HepG2 (cell line): Measurements from ENCODE around the gene PDE4D. TPM values are rescaled to one million over a fixed set of nuclear protein-coding genes. Genes with fewer than 3 reads are reported as not detected.

Source experiments
- ATAC-seq: fragments of 200-7000 bp; cut with Tn5 transposase; 3 replicates; pipeline ENCODE4 v1.9.1; 2020; ENCODE audit warnings: mild to moderate bottlenecking, moderate library complexity
- BruUV-seq: library from RNA; stranded (reverse); fragments of 400-500 nt; replicated peaks from 2 replicates; lab custom pipeline; 2021; lab: Mats Ljungman, UMichigan
- CTCF ChIA-PET: fragments of 300-600 bp; formaldehyde crosslinking; extraction: SDS; loops from one replicate; lab custom pipeline; 2021; ENCODE audit warnings: low total read pairs, inconsistent platforms, low intra/inter-chr PET ratio; lab: Yijun Ruan, JAX
- POLR2A ChIA-PET: fragments of 350-600 bp; sonication (Branson Sonifier 250); formaldehyde crosslinking; loops from one replicate; lab custom pipeline; 2020; ENCODE audit warnings: antibody characterized with exemption, inconsistent platforms; lab: Yijun Ruan, JAX
- DNase-seq: peaks from one replicate; pipeline ENCODE4 v3.0.0-alpha.2; 2015; ENCODE audit warnings: low spot score
- FAIRE-seq: peaks from 3 replicates; lab custom pipeline; 2011; peaks lifted over from hg19 to GRCh38; lab: Jason Lieb, UNC
- H2AFZ ChIP-seq: one replicate; pipeline ENCODE4 v1.6.1; 2011; ENCODE audit warnings: low read length, inconsistent platforms
- H3K27ac ChIP-seq: fragments of 300-600 bp; 3 replicates; pipeline ENCODE4 v1.8.0; 2011; ENCODE audit warnings: mixed run types, mild to moderate bottlenecking, mixed read lengths, low read length, inconsistent platforms; ENCODE audit not compliant: insufficient read depth; ENCODE audit errors: extremely low read length
- H3K27me3 ChIP-seq, 2 experiments: fragments of 200-600 bp in 1 of 2; 2 replicates in 1 of 2; 3 replicates in 1 of 2; pipeline versions ENCODE4 v1.6.0 to v1.8.0; 2011; ENCODE audit warnings: low read length in 2 of 2, mild to moderate bottlenecking in 2 of 2, moderate library complexity in 2 of 2, inconsistent platforms in 1 of 2; ENCODE audit not compliant: insufficient read depth in 2 of 2, control insufficient read depth in 1 of 2
- H3K36me3 ChIP-seq, 2 experiments: fragments of 200-600 bp in 1 of 2; replicated peaks in 1 of 2; 2 replicates in 1 of 2; 3 replicates in 1 of 2; pipeline versions ENCODE4 v1.5.1 to v1.8.0; 2011; ENCODE audit warnings: low read length in 2 of 2, inconsistent platforms in 1 of 2; ENCODE audit not compliant: insufficient read depth in 2 of 2, control insufficient read depth in 1 of 2
- H3K4me1 ChIP-seq: 2 replicates; pipeline ENCODE4 v1.5.1; 2012; ENCODE audit warnings: low read length, inconsistent platforms; ENCODE audit not compliant: insufficient read depth
- H3K4me2 ChIP-seq: 2 replicates; pipeline ENCODE4 v1.6.0; 2011; ENCODE audit warnings: low read depth, low read length, inconsistent platforms
- H3K4me3 ChIP-seq, 3 experiments: fragments of 200-600 bp in 1 of 3; sonication (generic), shearing (Covaris generic) in 1 of 3; replicated peaks in 1 of 3; 2 replicates each; pipeline ENCODE4 v1.5.1; 2011 to 2016; ENCODE audit warnings: low read length in 3 of 3, inconsistent platforms in 2 of 3, low read depth in 2 of 3, mild to moderate bottlenecking in 2 of 3, control low read depth in 1 of 3, mixed read lengths in 1 of 3; ENCODE audit not compliant: insufficient read depth in 1 of 3
- H3K79me2 ChIP-seq: one replicate; pipeline ENCODE4 v1.6.1; 2011; ENCODE audit warnings: low read length, inconsistent platforms; ENCODE audit not compliant: insufficient read depth
- H3K9ac ChIP-seq: 2 replicates; pipeline ENCODE4 v1.6.0; 2011; ENCODE audit warnings: mild to moderate bottlenecking, low read depth, low read length, inconsistent platforms; ENCODE audit not compliant: insufficient read depth
- H3K9me3 ChIP-seq: 2 replicates; pipeline ENCODE4 v1.5.1; 2012; ENCODE audit warnings: mild to moderate bottlenecking, low read length
- H4K20me1 ChIP-seq: 2 replicates; pipeline ENCODE4 v1.6.0; 2011; ENCODE audit warnings: inconsistent platforms, mild to moderate bottlenecking, low read length, moderate library complexity; ENCODE audit not compliant: insufficient read depth
- ATF7 ChIP-seq, 2 experiments: fragments of 450-650 bp in 1 of 2; sonication (generic) in 1 of 2; formaldehyde crosslinking in 1 of 2; IDR thresholded peaks; 2 replicates each; pipeline versions ENCODE4 v1.4.0 to v1.6.1; 2016 to 2020; ENCODE audit warnings: antibody characterized with exemption in 1 of 2, mild to moderate bottlenecking in 1 of 2, missing genetic modification reagents in 1 of 2
- DNMT1 ChIP-seq: sonication (generic); formaldehyde crosslinking; IDR thresholded peaks from 2 replicates; pipeline ENCODE4 v1.5.1; 2020; ENCODE audit warnings: mild to moderate bottlenecking, missing genetic modification reagents
- GLI4 ChIP-seq: sonication (generic); formaldehyde crosslinking; IDR thresholded peaks from 2 replicates; pipeline ENCODE4 v1.5.1; 2020; ENCODE audit warnings: missing genetic modification reagents, mild to moderate bottlenecking, moderate library complexity, borderline replicate concordance
- WGBS: methylation state at CpG from one replicate; pipeline ENCODE4 v1.1.6; 2017; ENCODE audit warnings: low lambda C conversion rate; 5-methylcytosine and 5-hydroxymethylcytosine counted together
- in situ Hi-C: cut with HindIII; loops from 2 replicates; pipeline ENCODE4 v1.10.0; 2017; ENCODE audit warnings: low pct_unique_long_range_greater_than_20kb; ENCODE audit not compliant: extremely low pct_ligation_motif_present
- intact Hi-C: fragments of 100-400 bp; cut with micrococcal nuclease; formaldehyde crosslinking; loops from one replicate; pipeline ENCODE4 v1.10.0; 2022; ENCODE audit not compliant: unreplicated experiment
- polyA plus RNA-seq, 8 experiments: library from polyadenylated mRNA; depleted of rRNA in 3 of 8; stranded (reverse) in 7 of 8; unstranded in 1 of 8; fragments of >200 nt; fragmentation: Illumina TruSeq in 4 of 8; extraction: Trizol in 4 of 8; gene quantifications; 2 replicates each; pipeline versions ENCODE4 v1.2.1 to v1.2.3, GENCODE V29; 2011 to 2016; ENCODE audit warnings: low read depth in 4 of 8, missing spikeins in 1 of 8, mixed read lengths in 1 of 8; ENCODE audit not compliant: insufficient read depth in 1 of 8
- total RNA-seq, 5 experiments: library from RNA; depleted of rRNA; stranded (reverse); fragments of >200 nt; fragmentation: Illumina TruSeq; extraction: Trizol; gene quantifications; 2 replicates each; pipeline ENCODE4 v1.2.3, GENCODE V29; 2016; ENCODE audit warnings: low read depth in 1 of 5
- TF ChIP-seq, protein P1 (sequence below), 2 experiments: sonication (generic) in 1 of 2; formaldehyde crosslinking in 1 of 2; IDR thresholded peaks; 2 replicates each; pipeline versions ENCODE4 v1.4.0 to v1.6.1; 2016 to 2020; ENCODE audit warnings: borderline replicate concordance in 1 of 2, low read depth in 1 of 2, mild to moderate bottlenecking in 1 of 2, missing genetic modification reagents in 1 of 2
- TF ChIP-seq, protein P2 (sequence below): fragments of 450-650 bp; IDR thresholded peaks from 2 replicates; pipeline ENCODE4 v1.6.1; 2017

The PDE4D gene
- total and polyA plus RNA-seq, 2 of the 13 experiments (the other 11 are each of a cell fraction or from before 2014, with no cell fraction given), result 7.0 to 12.2 TPM

DNA sequence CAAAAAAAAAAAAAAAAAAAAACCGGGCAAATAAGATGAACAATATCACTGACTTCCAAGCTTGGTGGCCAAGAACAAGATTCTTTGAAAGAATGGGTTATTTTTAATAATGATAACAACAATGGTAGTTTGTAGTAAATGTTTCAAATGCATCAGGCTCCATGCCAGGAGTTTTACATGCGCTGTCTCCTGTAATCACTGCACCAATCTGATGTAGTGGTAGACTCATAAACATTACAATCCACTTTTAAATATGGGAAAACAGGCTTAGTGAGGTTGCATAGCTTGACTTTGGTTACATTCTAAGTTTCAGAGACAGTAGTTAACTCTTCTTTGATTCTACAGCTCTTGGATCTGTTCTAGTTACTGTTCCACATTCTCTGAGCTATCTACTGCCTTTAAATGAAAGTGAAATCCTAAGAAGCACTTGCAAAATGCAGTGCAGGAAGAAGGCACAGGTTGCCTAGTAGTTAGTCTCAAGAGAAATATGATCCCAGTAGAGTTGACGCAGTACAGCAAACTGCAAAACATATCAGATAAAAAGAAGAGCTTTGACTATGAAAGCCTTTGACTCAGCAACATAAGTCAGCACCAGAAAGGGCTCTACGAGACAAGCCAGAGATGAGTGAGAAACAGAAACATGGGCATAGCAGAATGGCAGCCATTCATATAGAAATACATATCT lies 62.1 kb downstream of the PDE4D start:
- ChIA-PET CTCF (no interaction called here), POLR2A (no interaction called here)
- TF ChIP-seq GLI4 (no peak), ATF7 (IDR thresholded peaks at IDR 0.05) (no peak), ATF7 (CRISPR knock-in tag; IDR thresholded peaks at IDR 0.05) (no peak), DNMT1 (CRISPR knock-in tag) (no peak)
- TF ChIP-seq, protein P1, sequence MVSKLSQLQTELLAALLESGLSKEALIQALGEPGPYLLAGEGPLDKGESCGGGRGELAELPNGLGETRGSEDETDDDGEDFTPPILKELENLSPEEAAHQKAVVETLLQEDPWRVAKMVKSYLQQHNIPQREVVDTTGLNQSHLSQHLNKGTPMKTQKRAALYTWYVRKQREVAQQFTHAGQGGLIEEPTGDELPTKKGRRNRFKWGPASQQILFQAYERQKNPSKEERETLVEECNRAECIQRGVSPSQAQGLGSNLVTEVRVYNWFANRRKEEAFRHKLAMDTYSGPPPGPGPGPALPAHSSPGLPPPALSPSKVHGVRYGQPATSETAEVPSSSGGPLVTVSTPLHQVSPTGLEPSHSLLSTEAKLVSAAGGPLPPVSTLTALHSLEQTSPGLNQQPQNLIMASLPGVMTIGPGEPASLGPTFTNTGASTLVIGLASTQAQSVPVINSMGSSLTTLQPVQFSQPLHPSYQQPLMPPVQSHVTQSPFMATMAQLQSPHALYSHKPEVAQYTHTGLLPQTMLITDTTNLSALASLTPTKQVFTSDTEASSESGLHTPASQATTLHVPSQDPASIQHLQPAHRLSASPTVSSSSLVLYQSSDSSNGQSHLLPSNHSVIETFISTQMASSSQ (IDR thresholded peaks at IDR 0.05; ENCODE audit: low read depth), result no peak
- TF ChIP-seq, protein P1 (CRISPR knock-in tag; IDR thresholded peaks at IDR 0.05; ENCODE audit: borderline replicate concordance), result no peak
- TF ChIP-seq, protein P2, sequence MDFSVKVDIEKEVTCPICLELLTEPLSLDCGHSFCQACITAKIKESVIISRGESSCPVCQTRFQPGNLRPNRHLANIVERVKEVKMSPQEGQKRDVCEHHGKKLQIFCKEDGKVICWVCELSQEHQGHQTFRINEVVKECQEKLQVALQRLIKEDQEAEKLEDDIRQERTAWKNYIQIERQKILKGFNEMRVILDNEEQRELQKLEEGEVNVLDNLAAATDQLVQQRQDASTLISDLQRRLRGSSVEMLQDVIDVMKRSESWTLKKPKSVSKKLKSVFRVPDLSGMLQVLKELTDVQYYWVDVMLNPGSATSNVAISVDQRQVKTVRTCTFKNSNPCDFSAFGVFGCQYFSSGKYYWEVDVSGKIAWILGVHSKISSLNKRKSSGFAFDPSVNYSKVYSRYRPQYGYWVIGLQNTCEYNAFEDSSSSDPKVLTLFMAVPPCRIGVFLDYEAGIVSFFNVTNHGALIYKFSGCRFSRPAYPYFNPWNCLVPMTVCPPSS, result no peak
- Histone ChIP-seq H2AFZ (no peak overlapping the region), H3K79me2 (no peaks in the 10 kb centered on the region), H4K20me1 (no peaks in the 10 kb centered on the region), H3K9me3 (no peaks in the 10 kb centered on the region), H3K27ac (no peak overlapping the region), H3K4me2 (no peak overlapping the region), H3K27me3 (no peaks in the 10 kb centered on the region), H3K9ac (no peak overlapping the region), H3K4me3 (no peak overlapping the region), H3K4me1 (peaks cover 32% of the 10 kb centered on the region), H3K36me3 (no peaks in the 10 kb centered on the region)
- DNase-seq (no peak), FAIRE-seq (no peak), ATAC-seq (no peak)
- intact Hi-C loops (no loop called here), in situ Hi-C loops (no loop called here)
- no TSS peak for BruUV-seq
- WGBS, result 85% methylated on average over 4 of the region's 4 CpGs
